ENCODE measurements around the gene SYT3. TPM values are rescaled to one million over a fixed set of nuclear protein-coding genes. Genes with fewer than 3 reads are reported as not detected.

Gene SYT3
- total and polyA plus RNA-seq, 4 donors = not detected

GRCh38 chr19:50626795-50627194, 12.9 kb downstream of the SYT3 start:
- Histone ChIP-seq H3K36me3 (ENCODE audit: control insufficient read depth in 4 of 4, insufficient read depth in 3 of 4, low read depth in 1 of 4, low read length in 3 of 4) (no peaks in the 10 kb centered on the region), H3K27ac (ENCODE audit: low read depth in 1 of 2, low read length in 2 of 2) (no peak overlapping the region), H3K9me3 (ENCODE audit: control insufficient read depth in 4 of 4, low read length in 3 of 4) (no peaks in the 10 kb centered on the region), H3K27me3 (ENCODE audit: control insufficient read depth in 4 of 4, insufficient read depth in 4 of 4, low read length in 3 of 4) (no peaks in the 10 kb centered on the region), H3K4me3 (ENCODE audit: low read depth in 1 of 3, low read length in 3 of 3) (no peak overlapping the region), H3K9ac (ENCODE audit: low read depth in 1 of 2, low read length in 2 of 2) (no peak overlapping the region), H3K4me1 (ENCODE audit: control insufficient read depth in 4 of 4, insufficient read depth in 4 of 4, low read length in 3 of 4) (no peaks in the 10 kb centered on the region)
- WGBS = 64% methylated on average over 4 of the region's 4 CpGs
- TF ChIP-seq JUND (IDR thresholded peaks at IDR 0.05) = no peak
- DNase-seq (ENCODE audit: low spot score) = no peak

- Histone ChIP-seq H3K4me1 (ENCODE audit: control insufficient read depth in 4 of 4, insufficient read depth in 4 of 4, low read length in 3 of 4) (no peaks in the 10 kb centered on the region), H3K4me3 (ENCODE audit: low read depth in 1 of 3, low read length in 3 of 3) (no peak overlapping the region), H3K27ac (ENCODE audit: low read depth in 1 of 2, low read length in 2 of 2) (no peak overlapping the region), H3K36me3 (ENCODE audit: control insufficient read depth in 4 of 4, insufficient read depth in 3 of 4, low read depth in 1 of 4, low read length in 3 of 4) (no peaks in the 10 kb centered on the region), H3K27me3 (ENCODE audit: control insufficient read depth in 4 of 4, insufficient read depth in 4 of 4, low read length in 3 of 4) (no peaks in the 10 kb centered on the region), H3K9me3 (ENCODE audit: control insufficient read depth in 4 of 4, low read length in 3 of 4) (no peaks in the 10 kb centered on the region), H3K9ac (ENCODE audit: low read depth in 1 of 2, low read length in 2 of 2) (no peak overlapping the region)
- TF ChIP-seq RXRA (IDR thresholded peaks at IDR 0.05) (no peak), EGR1 (IDR thresholded peaks at IDR 0.05; ENCODE audit: low read depth in 2 of 2) (no peak), ZBTB33 (IDR thresholded peaks at IDR 0.05) (no peak), TAF1 (conservative IDR thresholded peaks at IDR 0.05) (no peak), NR2F2 (IDR thresholded peaks at IDR 0.05) (no peak), GABPA (IDR thresholded peaks at IDR 0.05 in 1 of 2, conservative IDR thresholded peaks at IDR 0.05 in 1 of 2) (no peak), HNF4A (conservative IDR thresholded peaks at IDR 0.05) (no peak), FOXA2 (IDR thresholded peaks at IDR 0.05) (no peak), FOXA1 (IDR thresholded peaks at IDR 0.05) (no peak), HNF4G (IDR thresholded peaks at IDR 0.05) (no peak), RAD21 (IDR thresholded peaks at IDR 0.05) (no peak), SP1 (IDR thresholded peaks at IDR 0.05) (no peak), REST (IDR thresholded peaks at IDR 0.05) (no peak), ATF3 (IDR thresholded peaks at IDR 0.05) (no peak), JUND (IDR thresholded peaks at IDR 0.05) (no peak), CTCF (IDR thresholded peaks at IDR 0.05; ENCODE audit: low read depth, low read length, missing input control) (no peak), YY1 (IDR thresholded peaks at IDR 0.05) (no peak), MAX (IDR thresholded peaks at IDR 0.05) (no peak)
- no peak for DNase-seq (ENCODE audit: low spot score)
- WGBS = 81% methylated on average over 4 of the region's 4 CpGs
Observed at GRCh38 chr19:50626011-50626410, 13.7 kb downstream of the SYT3 start.
